ENCODE results near the gene DROSHA.

GRCh38 chr5:31563216-31563615, 31.3 kb upstream of the DROSHA start:
- TF ChIP-seq POLR2A (IDR thresholded peaks at IDR 0.05) = no peak
- TF ChIP-seq CTCF (IDR thresholded peaks at IDR 0.05) = no peak

Data from breast epithelium (tissue), 3 donors.